Progenitor cell of endocrine pancreas (in vitro differentiated cells): ENCODE data around the gene POMGNT2. TPM values are rescaled to one million over a fixed set of nuclear protein-coding genes. Genes with fewer than 3 reads are reported as not detected.

Experiments
- DNase-seq: peaks from one replicate; pipeline ENCODE4 v3.0.0; 2021; ENCODE audit warnings: low spot score; ENCODE audit not compliant: unreplicated experiment
- H3K27ac Mint-ChIP-seq: 2 replicates; pipeline ENCODE4 v1.8.0; 2021; ENCODE audit warnings: mild to moderate bottlenecking, moderate library complexity, mixed read lengths
- H3K27me3 Mint-ChIP-seq: 2 replicates; pipeline ENCODE4 v1.8.0; 2021; ENCODE audit warnings: mixed read lengths
- H3K36me3 Mint-ChIP-seq: 2 replicates; pipeline ENCODE4 v1.8.0; 2022; ENCODE audit warnings: mixed read lengths; ENCODE audit not compliant: insufficient read depth
- H3K4me1 Mint-ChIP-seq: 2 replicates; pipeline ENCODE4 v1.8.0; 2021; ENCODE audit warnings: low read depth, mixed read lengths
- H3K4me3 Mint-ChIP-seq: 2 replicates; pipeline ENCODE4 v1.8.0; 2021; ENCODE audit warnings: low read depth, mild to moderate bottlenecking, moderate library complexity, mixed read lengths
- H3K9me3 Mint-ChIP-seq: 2 replicates; pipeline ENCODE4 v1.8.0; 2021; ENCODE audit warnings: low read depth, mixed read lengths
- total RNA-seq: library from RNA; stranded (reverse); gene quantifications from 2 replicates; pipeline ENCODE4 v1.2.1, GENCODE V29; 2021
- TF ChIP-seq, protein P1 (sequence below): fragments of 200-600 bp; sonication (generic); IDR thresholded peaks from one replicate; pipeline ENCODE4 v1.5.0; 2021; ENCODE audit warnings: antibody characterized with exemption, mild to moderate bottlenecking; ENCODE audit not compliant: unreplicated experiment

The POMGNT2 gene
- total RNA-seq, 1 donor from 2014 or later = 21.6 TPM

DNA sequence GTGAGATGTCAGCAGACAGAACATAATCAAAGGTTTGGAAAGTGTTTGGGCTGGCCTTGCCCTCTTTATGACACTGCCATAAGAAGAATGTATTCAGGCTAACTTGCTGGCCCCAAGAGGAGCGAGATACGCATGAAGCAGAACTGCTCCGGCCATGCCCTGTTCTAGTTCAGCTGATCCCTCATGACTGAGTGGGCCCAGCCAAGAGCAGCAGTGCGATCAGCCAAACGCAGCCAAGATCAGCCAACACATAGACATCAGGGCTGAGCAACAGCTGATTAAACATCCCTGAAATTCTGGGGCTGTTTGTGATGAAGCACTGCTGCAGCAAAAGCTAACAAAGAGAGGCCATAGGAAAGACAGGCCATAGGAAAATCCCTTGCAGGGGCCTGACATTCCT is 24.1 kb downstream of the POMGNT2 start:
- Mint-ChIP-seq H3K27ac (no peak overlapping the region), H3K9me3 (no peaks in the 10 kb centered on the region), H3K36me3 (peaks cover 19% of the 10 kb centered on the region), H3K4me3 (no peak overlapping the region), H3K4me1 (no peaks in the 10 kb centered on the region), H3K27me3 (no peaks in the 10 kb centered on the region)
- DNase-seq = no peak
- TF ChIP-seq, protein P1, sequence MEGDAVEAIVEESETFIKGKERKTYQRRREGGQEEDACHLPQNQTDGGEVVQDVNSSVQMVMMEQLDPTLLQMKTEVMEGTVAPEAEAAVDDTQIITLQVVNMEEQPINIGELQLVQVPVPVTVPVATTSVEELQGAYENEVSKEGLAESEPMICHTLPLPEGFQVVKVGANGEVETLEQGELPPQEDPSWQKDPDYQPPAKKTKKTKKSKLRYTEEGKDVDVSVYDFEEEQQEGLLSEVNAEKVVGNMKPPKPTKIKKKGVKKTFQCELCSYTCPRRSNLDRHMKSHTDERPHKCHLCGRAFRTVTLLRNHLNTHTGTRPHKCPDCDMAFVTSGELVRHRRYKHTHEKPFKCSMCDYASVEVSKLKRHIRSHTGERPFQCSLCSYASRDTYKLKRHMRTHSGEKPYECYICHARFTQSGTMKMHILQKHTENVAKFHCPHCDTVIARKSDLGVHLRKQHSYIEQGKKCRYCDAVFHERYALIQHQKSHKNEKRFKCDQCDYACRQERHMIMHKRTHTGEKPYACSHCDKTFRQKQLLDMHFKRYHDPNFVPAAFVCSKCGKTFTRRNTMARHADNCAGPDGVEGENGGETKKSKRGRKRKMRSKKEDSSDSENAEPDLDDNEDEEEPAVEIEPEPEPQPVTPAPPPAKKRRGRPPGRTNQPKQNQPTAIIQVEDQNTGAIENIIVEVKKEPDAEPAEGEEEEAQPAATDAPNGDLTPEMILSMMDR = no peak

DNA sequence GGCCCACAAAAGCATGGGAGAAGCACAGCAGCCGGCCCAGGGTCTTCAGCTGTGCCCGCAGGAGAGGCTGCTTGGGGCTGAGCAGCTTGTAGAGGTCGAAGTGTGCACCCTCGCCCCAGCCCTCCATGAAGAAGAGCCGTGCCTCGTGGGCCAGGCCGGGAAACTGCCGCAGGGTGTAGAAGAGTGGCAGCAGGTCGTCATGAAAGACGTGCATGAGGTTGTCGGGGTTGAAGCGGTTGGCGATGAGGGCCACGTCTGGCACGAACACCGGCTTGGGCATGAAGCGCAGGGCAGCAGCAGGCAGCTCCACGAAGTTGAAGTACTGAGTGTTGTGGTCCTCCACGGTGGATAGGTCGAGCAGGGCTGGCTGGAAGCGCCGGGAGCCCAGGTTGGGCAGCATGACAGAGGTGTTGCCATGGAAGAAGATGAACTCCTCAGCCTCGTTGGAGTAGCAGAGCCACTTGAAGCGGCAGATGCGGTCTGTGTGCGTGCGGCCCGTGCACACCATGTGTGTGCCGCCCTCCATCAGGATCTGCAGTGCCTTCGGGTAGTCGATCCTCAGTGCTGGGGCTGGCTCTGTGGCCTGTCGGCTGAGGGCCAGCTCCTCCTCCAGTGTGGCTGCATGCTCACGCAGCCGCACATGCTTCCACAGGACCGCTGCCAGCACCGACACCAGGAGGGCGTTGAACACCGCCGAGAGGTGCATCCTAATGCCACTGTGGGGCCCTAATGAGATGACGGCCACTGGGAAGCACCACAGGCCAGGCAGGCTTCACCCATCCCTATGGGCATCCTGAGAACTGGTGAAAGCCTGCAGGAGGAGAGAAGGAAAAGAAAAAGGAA is 24.9 kb downstream of the POMGNT2 start:
- H3K36me3 Mint-ChIP-seq = peaks cover 19% of the 10 kb centered on the region
- TF ChIP-seq, protein P1 = no peak

DNA sequence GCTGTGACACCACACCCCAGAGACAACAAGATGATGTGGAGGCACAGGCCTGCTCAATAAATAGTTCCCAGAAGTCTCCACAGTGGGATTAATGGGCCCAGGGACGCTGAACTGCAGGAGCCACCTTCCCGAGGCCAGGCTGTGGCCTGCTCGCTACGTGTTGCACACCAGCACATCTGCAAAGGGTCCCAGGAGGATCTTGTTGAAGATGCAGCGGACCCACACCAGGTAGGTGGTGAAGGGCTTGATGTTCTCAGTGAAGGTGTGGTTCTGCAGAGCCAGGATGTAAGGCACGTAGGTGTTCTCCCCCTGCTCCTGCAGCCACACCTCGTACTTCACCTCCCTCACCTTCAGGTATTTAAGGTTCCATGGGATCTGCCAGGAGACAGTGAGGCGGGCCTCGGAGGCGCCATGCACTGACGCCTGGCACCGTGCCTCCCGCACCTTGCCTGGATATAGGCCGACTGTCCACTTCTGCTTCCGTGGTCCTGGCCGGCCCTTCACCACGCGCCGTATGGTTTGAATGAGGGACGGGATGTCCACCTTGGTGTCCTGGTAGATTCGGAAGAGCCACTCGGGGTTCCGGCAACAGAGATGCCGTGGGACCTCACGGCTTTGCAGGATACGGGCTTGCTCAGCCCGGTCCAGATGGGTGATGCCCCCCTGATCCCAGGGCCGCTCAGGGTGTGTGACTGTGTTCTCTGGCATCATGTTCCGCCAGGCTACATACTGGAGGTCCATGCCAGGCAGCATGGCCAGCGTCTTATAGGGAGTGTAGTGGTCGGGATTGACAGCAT is 26.1 kb downstream of the POMGNT2 start:
- Mint-ChIP-seq H3K9me3 (no peaks in the 10 kb centered on the region), H3K4me1 (no peaks in the 10 kb centered on the region), H3K36me3 (peaks cover 19% of the 10 kb centered on the region), H3K27ac (no peak overlapping the region), H3K4me3 (no peak overlapping the region), H3K27me3 (no peaks in the 10 kb centered on the region)
- TF ChIP-seq, protein P1 = no peak
- DNase-seq = no peak

More for the DNA sequence above, 24.9 kb downstream of the POMGNT2 start:
- H3K9me3 Mint-ChIP-seq = no peaks in the 10 kb centered on the region
- H3K27ac Mint-ChIP-seq = no peak overlapping the region
- no peaks in the 10 kb centered on the region for H3K4me1 Mint-ChIP-seq
- no peaks in the 10 kb centered on the region for H3K27me3 Mint-ChIP-seq
- no peak for DNase-seq
- H3K4me3 Mint-ChIP-seq = no peak overlapping the region

DNA sequence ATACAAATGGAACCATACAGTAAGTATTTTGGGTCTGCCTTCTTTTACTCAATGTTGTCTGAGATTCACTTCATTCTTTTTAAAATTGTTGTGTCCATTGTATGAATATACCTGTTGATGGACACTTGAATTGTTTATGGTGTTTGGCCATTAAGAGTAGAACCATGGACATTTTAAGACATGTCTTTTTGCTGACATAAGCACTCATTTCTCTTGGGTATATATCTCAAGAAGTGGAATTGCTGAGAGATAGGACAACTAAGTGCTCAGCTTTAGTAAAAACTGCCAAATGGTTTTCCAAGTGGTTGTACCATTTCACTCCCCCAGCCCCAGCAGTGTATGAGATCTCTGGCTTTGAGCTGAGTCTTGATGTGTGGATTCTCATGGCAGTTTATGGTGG is 28.2 kb downstream of the POMGNT2 start:
- no peak for DNase-seq
- Mint-ChIP-seq H3K36me3 (peaks cover 16% of the 10 kb centered on the region), H3K4me1 (no peaks in the 10 kb centered on the region), H3K27ac (no peak overlapping the region), H3K9me3 (no peaks in the 10 kb centered on the region), H3K27me3 (peaks cover 2% of the 10 kb centered on the region), H3K4me3 (no peak overlapping the region)
- TF ChIP-seq, protein P1 = no peak

DNA sequence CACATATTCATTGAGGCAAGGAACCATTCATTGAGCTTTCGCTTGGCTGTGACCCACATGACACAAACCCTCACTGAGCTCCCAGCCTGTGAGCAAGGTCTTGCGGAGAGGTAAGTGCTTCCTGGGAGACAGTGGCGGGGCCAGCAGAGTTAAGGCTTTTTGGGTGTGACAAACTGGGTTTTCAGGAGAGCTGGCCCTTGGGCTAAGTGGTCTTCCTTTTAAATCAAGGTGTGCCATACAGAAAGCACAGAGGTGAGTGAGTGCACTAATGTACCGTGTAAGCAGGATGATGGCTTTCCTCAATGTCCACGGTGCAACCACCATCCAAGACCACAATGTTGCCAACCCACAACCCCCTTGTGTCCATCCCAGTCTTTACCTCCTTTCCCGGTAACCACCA is 28.6 kb downstream of the POMGNT2 start:
- H3K4me3 Mint-ChIP-seq = no peak overlapping the region
- no peaks in the 10 kb centered on the region for H3K4me1 Mint-ChIP-seq
- peaks cover 5% of the 10 kb centered on the region for H3K27me3 Mint-ChIP-seq
- peaks cover 16% of the 10 kb centered on the region for H3K36me3 Mint-ChIP-seq
- H3K9me3 Mint-ChIP-seq = no peaks in the 10 kb centered on the region
- H3K27ac Mint-ChIP-seq = no peak overlapping the region
- TF ChIP-seq, protein P1 = no peak
- no peak for DNase-seq
